Measurements from ENCODE around the gene EGFL7.
"Not testable (repeated sequence)": the region's sequence is repeated elsewhere in the genome, so short reads cannot be mapped to it uniquely, and the experiment has no call there.

The EGFL7 gene

GRCh38 chr9:136705564-136705963 lies 42.8 kb downstream of the EGFL7 start:
- no peak for DNase-seq

GRCh38 chr9:136707011-136707410 lies 44.3 kb downstream of the EGFL7 start:
- DNase-seq, result no peak

- no peak for DNase-seq
These were observed 45.3 kb downstream of the EGFL7 start for GRCh38 chr9:136707849-136708517.

- DNase-seq, result no peak
These were observed 46.9 kb downstream of the EGFL7 start for GRCh38 chr9:136709454-136710109.

- DNase-seq, result no peak
These were observed 47.8 kb downstream of the EGFL7 start for GRCh38 chr9:136710543-136710942.

- not testable (repeated sequence) for DNase-seq
These were observed 48.5 kb downstream of the EGFL7 start for GRCh38 chr9:136711219-136711648.

- DNase-seq, result no peak
These were observed 49.3 kb downstream of the EGFL7 start, which contains the start of gene DIPK1B for GRCh38 chr9:136711751-136712689. Gene DIPK1B (plus strand): TSS chr9:136712572. CDS start chr9:136712666, 94 bp downstream.

- DNase-seq, result no peak
These were observed 50.2 kb downstream of the EGFL7 start for GRCh38 chr9:136712690-136713544.

GRCh38 chr9:136713550-136713949 lies 50.8 kb downstream of the EGFL7 start:
- peak; percentile 1 for DNase-seq

GRCh38 chr9:136714096-136714892 lies 51.6 kb downstream of the EGFL7 start:
- no peak for DNase-seq

- no peak for DNase-seq
These were observed 52.2 kb downstream of the EGFL7 start for GRCh38 chr9:136714893-136715274.

- no peak for DNase-seq
These were observed 54.7 kb downstream of the EGFL7 start for GRCh38 chr9:136717399-136717798.

- no peak for DNase-seq
These were observed 55.9 kb downstream of the EGFL7 start for GRCh38 chr9:136718345-136719194.

- DNase-seq, result no peak
These were observed 56.6 kb downstream of the EGFL7 start for GRCh38 chr9:136719195-136719880.

GRCh38 chr9:136720251-136720897 lies 57.7 kb downstream of the EGFL7 start:
- DNase-seq, result no peak

GRCh38 chr9:136720898-136721338 lies 58.2 kb downstream of the EGFL7 start:
- DNase-seq, result no peak

GRCh38 chr9:136721339-136722092 lies 58.8 kb downstream of the EGFL7 start:
- no peak for DNase-seq

Measured in NCI-H446 treated with DMSO at 0.1 percent for 48 hours (cell line).